WTC11 (cell line): ENCODE results near the gene GNL3. TPM values are rescaled to one million over a fixed set of nuclear protein-coding genes. Genes with fewer than 3 reads are reported as not detected.

ENCODE experiments used
- total RNA-seq: library from RNA; stranded (reverse); gene quantifications from 3 replicates; pipeline ENCODE4 v1.2.3, GENCODE V29; 2021
- TF ChIP-seq, protein P1 (sequence below): sonication (generic); formaldehyde crosslinking; IDR thresholded peaks from 2 replicates; pipeline ENCODE4 v1.8.1; 2023; ENCODE audit warnings: mild to moderate bottlenecking, missing genetic modification reagents, borderline replicate concordance

GNL3 gene
- total RNA-seq, 1 experiment from 2014 or later, result 180 TPM

DNA sequence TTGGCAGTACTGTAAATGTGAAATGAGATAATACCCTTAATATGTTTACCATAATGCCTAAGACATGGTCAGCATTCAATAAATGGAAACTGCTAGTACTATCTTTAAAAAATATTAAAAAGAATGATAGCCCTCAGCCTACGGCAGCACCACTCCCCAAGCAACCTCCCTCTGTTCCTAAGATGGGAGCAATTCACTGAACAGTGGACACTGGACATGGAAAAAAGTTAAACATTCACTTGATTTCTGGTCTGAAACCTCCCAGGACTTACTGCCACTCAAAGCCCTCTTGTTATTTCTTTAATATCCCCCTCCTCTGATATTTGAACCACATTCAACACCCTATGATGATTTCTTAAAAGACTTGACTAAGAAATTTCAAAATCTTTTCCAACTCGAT, 57.9 kb downstream of the GNL3 start (continued):
- TF ChIP-seq, protein P1, sequence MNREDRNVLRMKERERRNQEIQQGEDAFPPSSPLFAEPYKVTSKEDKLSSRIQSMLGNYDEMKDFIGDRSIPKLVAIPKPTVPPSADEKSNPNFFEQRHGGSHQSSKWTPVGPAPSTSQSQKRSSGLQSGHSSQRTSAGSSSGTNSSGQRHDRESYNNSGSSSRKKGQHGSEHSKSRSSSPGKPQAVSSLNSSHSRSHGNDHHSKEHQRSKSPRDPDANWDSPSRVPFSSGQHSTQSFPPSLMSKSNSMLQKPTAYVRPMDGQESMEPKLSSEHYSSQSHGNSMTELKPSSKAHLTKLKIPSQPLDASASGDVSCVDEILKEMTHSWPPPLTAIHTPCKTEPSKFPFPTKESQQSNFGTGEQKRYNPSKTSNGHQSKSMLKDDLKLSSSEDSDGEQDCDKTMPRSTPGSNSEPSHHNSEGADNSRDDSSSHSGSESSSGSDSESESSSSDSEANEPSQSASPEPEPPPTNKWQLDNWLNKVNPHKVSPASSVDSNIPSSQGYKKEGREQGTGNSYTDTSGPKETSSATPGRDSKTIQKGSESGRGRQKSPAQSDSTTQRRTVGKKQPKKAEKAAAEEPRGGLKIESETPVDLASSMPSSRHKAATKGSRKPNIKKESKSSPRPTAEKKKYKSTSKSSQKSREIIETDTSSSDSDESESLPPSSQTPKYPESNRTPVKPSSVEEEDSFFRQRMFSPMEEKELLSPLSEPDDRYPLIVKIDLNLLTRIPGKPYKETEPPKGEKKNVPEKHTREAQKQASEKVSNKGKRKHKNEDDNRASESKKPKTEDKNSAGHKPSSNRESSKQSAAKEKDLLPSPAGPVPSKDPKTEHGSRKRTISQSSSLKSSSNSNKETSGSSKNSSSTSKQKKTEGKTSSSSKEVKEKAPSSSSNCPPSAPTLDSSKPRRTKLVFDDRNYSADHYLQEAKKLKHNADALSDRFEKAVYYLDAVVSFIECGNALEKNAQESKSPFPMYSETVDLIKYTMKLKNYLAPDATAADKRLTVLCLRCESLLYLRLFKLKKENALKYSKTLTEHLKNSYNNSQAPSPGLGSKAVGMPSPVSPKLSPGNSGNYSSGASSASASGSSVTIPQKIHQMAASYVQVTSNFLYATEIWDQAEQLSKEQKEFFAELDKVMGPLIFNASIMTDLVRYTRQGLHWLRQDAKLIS, result no peak
- TF ChIP-seq, all 79 proteins: peak for 0

Other genes with a start within 250 kb of the GNL3 start
- gene SEMA3G, start 240.9 kb upstream of the GNL3 start, total RNA-seq, result 1.6 to 2.5 TPM (median 2.5 TPM) in 3 replicates
- 4.3 to 5.7 TPM (median 5.6 TPM) in 3 replicates for gene TNNC1, start 232.0 kb upstream of the GNL3 start, total RNA-seq
- 83.7 to 86.3 TPM (median 85.0 TPM) in 3 replicates for gene NISCH, start 230.4 kb upstream of the GNL3 start, total RNA-seq
- 1.9 to 2.6 TPM (median 2.1 TPM) in 3 replicates for gene STAB1, start 190.7 kb upstream of the GNL3 start, total RNA-seq
- gene NT5DC2, start 152.2 kb upstream of the GNL3 start, total RNA-seq, result 377 to 430 TPM (median 417 TPM) in 3 replicates
- 30.0 to 37.8 TPM (median 36.4 TPM) in 3 replicates for gene UQCC5, start 149.4 kb upstream of the GNL3 start, total RNA-seq
- gene PBRM1, start 119 bp upstream of the GNL3 start, total RNA-seq, result 44.3 to 48.8 TPM (median 48.8 TPM) in 3 replicates
- gene GLT8D1, start 19.8 kb downstream of the GNL3 start, total RNA-seq, result 41.2 to 46.0 TPM (median 43.8 TPM) in 3 replicates
- 92.5 to 101 TPM (median 98.5 TPM) in 3 replicates for gene SPCS1, start 20.1 kb downstream of the GNL3 start, total RNA-seq
- gene NEK4, start 84.9 kb downstream of the GNL3 start, total RNA-seq, result 30.3 to 31.4 TPM (median 31.2 TPM) in 3 replicates
- 0.26 to 0.69 TPM (median 0.50 TPM) in 3 replicates for gene ITIH1, start 91.6 kb downstream of the GNL3 start, total RNA-seq
- 0.23 to 0.37 TPM (median 0.25 TPM) in 3 replicates for gene ITIH3, start 108.8 kb downstream of the GNL3 start, total RNA-seq
- 2.4 to 6.2 TPM (median 3.9 TPM) in 3 replicates for gene ITIH4, start 144.6 kb downstream of the GNL3 start, total RNA-seq
- 2.7 to 4.2 TPM (median 3.3 TPM) in 3 replicates for gene MUSTN1, start 149.0 kb downstream of the GNL3 start, total RNA-seq
- 27.1 to 35.5 TPM (median 28.4 TPM) in 3 replicates for gene STIMATE, start 211.5 kb downstream of the GNL3 start, total RNA-seq